HG03135 (cell line): ENCODE results near the gene MED10.

Source experiments
- ATAC-seq: cut with Tn5 transposase; IDR thresholded peaks from one replicate; pipeline ENCODE4 v1.9.1; 2021; ENCODE audit warnings: mild to moderate bottlenecking, moderate library complexity; ENCODE audit not compliant: unreplicated experiment

MED10 gene, protein sequence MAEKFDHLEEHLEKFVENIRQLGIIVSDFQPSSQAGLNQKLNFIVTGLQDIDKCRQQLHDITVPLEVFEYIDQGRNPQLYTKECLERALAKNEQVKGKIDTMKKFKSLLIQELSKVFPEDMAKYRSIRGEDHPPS

DNA sequence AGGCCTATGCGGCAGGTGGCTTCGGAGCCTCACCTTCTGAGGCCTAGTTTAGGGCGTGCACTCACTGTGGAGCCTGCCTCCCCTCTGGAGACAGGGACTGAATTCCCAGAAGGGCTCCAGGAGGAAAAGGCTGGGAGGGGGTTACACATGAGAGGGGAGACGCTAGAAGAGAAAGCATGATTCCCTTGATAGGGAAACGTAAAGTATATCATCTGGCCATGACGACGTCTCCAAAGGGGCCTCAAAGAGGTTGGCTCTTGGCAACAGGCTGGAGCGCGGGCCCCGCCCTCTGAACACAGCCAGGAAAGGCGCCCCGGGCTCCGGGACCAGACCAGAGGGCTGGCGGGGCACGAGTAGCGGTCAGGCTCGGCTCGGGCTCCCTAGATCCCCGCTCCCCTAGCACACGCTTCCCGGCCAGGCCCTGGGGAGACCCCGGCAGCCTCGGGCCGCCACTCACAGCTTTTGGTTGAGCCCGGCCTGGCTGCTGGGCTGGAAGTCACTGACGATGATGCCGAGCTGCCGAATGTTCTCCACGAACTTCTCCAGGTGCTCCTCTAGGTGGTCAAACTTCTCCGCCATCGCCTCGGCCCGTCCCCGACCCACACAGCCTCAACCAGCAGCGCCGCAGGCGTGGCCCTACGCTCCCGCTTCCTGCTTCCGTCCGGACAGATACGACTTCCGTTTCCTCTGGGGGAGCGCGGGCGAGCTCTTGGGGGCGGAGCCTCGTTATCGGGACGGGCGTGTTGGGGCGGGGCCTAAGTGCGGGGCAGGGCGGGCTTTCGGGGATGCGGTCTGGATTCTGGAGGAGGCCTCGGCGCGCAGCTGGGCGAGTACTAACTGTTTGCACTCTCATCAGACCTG lies at the start of gene MED10:
TSS of gene MED10 (minus strand) at position 643 of the 861 bp plus-strand sequence. CDS start at position 579, 64 bp downstream.
- peak; percentile 98 for ATAC-seq

DNA sequence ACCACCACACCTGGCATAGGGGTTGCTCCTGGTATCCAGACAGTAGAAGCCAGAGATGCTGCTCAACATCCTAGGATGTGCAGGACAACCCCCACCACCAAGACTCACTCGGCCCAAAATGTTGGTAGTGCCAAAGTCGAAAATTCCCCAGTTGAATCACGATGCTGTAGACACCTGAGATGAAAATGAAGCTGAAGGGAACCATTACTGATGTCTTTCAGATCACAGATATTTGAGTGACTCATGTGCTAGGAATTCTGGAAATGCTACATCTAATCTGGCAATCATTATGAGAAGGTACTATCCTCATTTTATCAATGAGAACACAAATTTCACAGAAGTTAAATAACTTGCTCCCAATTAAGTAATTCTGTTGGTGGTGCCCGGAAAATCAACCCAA lies 49.3 kb upstream of the MED10 start:
- ATAC-seq, result no peak

DNA sequence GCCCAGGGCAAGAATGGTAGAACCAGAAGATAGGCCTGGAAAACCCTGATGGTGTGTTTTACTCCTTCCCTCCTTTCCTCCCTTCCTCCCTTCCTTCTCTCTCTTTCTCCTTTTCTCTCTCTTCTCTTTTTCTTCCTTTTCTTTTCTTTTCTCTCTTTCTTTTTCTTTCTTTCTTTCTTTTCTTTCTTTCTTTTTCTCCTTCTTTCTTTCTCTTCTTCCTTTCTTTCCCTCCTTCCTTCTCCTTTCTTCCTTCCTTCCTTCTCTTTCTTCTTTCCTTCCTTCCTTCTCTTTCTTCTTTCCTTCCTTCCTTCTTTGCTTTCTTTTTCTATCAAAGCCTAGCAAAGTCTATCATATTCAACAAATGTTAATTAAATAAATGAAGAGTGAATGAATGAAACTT lies 46.4 kb upstream of the MED10 start:
- ATAC-seq, result no peak

DNA sequence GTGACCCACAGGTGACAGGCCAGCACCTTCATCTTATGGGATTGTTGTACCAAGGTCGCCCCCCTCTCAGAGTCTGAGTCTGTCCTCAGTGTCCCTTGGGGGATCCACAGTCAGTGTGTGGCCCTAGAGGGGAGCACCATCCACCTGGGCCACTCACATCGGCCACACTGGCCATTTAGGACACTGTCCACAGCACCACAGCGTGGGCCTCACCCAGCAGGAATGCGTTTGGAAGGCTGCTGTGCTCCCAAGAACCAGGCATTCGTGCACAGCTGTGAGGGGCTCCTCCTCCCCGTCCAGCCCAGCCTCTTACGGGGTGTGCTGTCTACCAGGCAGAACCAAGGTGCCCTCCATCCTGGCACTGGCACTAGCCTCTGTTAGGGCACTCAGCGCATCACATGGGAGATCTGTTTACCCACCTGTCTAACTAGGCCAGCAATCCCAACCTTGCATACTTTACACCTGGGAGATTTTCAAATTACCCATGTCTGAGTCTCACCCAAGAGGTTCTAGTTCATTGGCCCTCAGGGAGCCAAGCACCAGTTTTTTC lies 45.8 kb upstream of the MED10 start:
- no peak for ATAC-seq

DNA sequence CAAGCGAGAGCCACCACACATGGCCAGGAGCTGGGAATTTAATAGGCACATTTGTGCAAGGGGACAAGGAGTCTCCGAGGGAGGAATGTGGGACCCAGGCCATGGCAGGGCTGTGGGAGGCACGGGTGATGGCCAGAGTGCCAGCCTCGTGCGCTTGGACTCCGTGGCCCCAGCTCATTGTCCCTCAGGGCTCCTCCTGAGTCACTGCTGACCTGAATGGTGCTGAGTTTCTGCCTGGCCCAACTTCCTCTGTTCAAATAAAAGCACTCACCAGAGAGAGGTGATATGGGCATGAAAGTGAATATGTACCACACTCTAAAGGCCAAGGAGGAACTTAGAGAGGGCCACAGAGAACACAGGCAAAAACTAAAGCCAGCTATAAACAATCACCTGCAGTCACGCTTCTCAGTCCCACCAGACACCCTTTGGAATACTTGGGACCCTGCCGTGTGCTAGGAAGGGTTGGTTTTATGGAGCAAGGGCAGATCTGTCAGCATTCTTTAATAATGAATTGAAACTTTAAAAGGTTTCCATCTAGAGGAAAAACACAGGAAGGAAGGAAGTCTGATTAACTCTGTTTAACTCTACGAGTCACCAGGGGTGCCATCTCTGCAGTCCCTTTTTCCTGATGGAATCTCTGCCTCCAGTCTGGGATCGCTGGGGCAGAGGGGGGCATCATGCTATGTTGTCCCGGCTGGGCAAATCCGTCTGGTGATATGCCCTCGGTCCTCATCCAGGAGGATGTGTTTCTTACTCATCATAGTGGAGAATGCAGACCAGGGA lies 45.2 kb upstream of the MED10 start:
- no peak for ATAC-seq

DNA sequence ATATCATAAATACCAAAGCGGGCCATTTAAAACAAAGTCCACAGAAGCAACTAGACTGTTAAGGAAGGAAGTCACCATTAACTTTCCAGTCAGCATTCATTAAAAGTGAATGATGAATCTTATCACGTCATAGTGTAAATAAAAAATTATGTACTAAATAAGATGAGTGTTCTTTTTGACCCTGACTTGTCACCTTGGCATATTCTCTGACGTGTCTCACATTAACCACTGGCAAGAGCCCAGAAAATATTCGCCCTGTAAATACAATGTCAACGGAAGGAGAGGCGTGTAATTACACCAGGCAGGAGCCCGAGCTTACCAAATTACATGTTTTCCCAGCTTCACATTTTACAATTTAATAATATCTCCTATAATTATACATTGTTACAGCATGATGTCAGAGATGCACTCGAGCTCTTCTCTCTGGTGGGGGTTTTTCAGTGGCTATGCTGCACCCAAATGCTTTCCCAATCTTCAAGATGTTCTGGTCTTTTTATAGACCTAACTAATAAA lies 41.0 kb upstream of the MED10 start:
- no peak for ATAC-seq

DNA sequence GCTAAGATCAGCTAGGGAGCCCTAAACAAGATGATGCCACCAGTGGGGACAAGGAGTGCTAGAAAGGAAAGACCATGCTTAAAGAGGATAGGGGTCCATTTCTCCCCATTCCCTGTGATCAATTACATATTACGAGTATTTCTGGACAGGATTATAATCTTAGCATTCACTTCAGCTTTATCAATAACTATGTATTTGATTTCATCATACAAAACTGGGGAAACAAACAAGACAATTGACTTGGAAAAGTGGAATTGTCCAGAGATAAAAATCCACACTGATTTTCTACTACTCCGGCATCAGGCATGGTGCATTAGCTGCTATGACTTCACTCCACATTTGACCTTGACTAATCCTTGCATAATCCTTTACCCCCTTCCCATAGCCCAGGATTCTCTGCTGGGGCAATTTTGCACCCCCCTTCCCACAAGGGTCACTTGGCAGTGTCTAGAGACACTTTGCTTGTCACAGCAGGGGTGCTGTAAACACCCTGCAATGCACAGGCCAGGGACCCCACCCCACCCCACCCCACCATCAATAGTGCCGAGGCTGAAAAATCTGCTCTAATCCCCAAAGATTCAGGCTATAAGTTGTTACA lies 40.4 kb upstream of the MED10 start:
- no peak for ATAC-seq

DNA sequence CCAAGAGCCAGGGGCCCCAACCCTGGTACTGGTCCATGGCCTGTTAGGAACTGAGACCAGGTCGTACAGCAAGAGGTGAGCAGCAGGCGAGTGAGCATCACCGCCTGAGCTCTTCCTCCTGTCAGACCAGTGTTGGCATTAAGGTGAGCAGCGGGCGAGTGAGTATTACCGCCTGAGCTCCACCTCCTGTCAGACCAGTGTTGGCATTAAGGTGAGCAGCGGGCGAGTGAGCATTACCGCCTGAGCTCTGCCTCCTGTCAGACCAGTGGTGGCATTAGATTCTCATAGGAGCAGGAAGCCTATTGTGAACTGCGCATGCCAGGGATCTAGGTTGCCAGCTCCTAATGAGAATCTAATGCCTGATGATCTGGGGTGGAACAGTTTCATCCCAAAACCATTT lies 39.3 kb upstream of the MED10 start:
- no peak for ATAC-seq

DNA sequence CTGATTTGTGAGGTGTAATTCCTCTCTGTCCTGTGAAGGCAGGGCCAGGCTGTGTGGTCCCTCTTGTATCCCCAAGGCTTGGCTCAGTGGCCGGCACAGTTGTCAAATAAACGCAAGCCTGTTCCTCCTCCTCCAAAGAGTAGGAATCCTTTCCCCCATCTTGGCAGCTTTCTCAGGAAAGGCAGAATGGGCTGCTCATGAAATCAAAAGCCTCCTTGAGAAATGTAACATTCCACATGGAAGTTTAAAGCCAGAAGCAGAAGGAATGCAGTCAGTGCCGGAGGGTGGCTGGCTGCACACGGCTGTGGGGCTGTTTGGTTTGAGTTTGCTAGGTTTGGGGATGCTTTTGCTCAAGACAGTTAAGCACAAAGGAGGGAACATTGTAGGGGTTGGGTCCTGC lies 34.5 kb upstream of the MED10 start:
- no peak for ATAC-seq

DNA sequence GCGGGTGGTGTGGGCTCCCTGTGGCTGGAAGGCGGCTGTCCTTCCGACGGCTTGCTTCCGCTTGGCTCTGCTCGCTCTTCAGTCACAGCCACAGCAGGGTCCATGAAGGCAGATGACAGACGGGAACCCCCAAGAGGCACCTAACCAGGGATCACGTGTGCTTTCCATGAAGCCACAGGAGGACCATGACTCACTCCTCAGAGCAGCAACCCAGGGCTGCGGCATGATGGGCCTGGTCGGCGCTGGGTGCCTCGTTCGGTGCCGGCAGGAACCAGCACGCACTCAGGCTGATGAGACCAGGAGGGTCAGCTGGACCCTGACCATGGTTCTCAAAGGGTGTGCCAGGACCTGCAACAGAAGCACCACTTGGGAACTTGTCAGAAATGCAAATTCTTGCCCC lies 32.8 kb upstream of the MED10 start:
- ATAC-seq, result no peak

DNA sequence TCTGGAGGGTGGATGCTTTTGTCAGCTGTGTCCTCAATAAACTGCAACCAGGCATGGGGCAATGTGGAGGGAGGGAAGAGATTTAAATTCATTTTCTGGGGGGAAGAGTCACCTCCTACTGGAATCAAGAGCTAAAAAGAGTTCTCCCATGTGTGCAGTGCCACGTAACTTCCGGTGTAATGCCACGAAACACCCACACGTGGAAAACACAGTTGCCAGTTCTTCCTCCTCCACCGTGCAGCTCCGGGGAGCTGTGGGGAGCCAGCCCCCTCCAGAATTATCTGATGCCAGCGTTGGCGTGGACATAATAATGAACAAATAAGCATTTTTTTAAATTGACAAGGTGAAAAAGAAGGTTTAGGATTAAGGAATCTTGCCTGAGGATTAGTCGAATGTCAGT lies 32.1 kb upstream of the MED10 start:
- no peak for ATAC-seq

DNA sequence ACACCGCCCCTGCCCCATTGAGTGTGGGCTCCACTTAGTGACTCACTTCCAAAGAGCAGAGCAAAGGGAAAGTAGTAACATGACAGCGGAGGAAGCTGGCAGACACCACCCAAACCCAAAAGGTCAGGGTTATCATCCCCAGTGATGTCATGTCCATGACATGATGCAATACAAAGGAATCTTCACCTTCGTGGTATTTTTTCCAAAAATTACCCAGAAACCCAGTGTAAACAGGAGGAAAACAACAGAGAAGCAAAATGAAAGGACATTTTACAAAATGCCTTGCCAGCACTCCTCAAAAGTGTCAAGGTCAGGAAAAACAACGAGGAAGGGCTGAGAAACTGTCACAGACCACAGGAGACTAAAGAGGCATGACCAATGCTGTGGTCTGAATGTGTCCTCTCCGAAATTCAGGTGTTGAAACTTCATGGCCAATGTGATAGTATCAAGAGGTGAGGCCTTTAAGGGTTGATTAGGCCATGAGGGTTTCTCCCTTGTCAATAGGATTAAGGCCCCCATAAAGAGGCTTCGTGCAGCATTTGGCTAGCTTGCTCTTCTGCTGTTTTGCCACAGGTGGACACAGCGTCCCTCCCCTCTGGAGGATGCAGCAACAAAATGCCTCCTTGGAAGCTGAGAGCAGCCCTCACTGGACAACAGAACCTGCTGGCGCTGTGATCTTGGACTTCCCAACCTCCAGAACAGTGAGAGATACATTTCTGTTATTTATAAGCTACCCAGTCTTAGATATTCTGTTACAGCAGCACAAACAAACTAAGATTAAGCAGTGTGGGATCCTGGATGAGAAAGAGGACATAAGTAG lies 30.5 kb upstream of the MED10 start:
- no peak for ATAC-seq

DNA sequence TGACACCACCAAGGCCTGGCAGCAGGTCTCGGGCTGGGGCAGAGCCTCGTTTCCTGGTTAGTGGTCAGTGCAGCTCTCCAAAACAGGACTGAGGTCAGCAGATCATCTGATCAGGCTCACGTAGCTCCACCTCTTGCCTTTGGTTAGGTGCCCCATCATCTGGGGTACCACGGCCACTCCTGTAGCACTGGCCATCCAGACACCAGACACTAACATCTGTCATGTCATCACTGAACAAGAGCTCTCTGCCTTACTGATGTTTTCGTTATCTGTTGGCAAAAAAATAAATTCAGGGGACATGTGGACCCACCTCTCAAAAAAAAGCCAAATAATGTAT lies 29.9 kb upstream of the MED10 start:
- no peak for ATAC-seq

DNA sequence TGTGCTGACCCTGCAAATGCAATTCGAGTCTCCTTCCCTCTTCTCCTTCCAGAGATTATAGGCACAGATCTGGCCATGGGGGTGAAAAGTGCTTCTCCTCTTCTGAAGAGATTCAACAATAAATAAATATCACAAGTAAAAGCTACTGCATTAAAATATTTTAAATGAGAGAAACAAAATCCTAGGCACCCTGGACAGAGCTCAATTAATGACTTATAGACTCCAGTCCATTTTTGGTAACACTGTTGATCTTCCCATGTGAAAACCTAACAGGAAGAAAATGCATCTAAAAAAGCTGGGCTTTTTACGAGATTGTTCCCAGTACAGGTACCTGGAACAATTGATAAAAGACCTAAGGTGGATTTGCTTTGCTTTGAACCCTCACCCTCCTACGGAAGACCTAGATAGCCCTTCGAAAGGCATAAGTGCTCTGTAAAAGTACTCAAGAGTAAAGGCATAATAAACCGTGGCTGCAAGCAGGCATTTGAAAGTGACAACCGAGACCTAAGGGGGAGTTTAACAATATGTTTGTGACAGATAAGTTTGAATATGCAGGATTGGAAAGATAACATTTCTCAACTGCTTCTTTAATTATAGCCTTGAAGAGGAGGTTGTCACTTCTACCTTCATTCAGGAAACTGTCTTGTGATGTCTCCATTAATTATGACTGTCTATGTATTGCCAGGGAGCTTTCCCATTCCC lies 29.4 kb upstream of the MED10 start:
- no peak for ATAC-seq

DNA sequence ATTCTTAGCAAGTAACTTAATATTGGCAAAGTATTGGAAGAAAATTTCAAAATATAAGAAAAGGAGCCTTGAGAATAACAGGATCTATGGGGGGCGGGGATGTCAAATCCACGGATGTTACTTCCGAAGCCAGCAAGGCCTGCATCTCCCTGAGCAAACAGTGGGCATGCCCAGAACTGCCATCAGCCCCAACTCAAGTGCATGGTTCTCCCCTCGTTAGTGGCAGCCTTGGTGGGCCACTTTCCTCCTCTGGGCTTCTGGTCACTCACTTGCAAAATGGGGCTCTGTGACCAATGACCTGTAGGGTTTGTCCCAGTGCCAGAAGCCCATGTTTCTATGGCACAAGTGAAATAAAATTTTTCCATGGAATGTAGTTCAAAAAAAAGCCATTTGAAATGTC lies 27.2 kb upstream of the MED10 start:
- ATAC-seq, result no peak

DNA sequence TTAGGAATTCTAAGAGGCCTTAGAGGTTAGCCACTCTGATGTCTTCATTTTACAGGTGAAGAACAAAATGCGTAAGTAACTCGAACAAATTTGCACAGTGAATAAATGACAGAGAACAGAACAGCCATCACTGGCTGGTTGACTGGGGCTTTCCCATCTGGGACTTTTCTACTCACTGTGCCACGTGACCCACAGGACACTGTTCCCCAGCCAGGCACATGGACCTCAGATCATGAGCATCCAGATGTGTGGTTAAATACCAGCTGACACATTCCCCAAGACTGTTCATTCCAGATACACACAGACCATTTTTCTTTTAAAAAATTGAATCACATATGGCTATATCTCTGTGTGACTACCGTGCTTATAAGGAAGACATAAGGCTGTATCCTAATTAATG lies 25.8 kb upstream of the MED10 start:
- ATAC-seq, result no peak

DNA sequence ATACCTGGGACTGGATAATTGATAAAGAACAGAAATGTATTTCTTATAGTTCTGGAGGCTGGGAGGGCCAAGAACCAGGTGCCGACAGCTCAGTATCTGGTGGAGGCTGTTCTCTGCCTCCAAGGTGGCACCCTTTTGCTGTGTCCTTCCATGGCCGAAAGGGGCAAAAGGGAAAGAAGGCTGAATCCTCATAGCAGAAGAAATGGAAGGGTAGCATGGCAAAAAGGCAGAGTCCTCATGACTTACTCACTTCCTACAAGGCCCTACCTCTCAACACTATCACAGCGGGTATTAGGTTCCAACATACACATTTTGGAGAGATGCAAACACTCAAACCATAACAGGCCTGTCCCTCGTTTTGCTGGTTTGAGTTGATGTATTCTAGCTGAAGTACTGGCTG lies 25.1 kb upstream of the MED10 start:
- no peak for ATAC-seq

DNA sequence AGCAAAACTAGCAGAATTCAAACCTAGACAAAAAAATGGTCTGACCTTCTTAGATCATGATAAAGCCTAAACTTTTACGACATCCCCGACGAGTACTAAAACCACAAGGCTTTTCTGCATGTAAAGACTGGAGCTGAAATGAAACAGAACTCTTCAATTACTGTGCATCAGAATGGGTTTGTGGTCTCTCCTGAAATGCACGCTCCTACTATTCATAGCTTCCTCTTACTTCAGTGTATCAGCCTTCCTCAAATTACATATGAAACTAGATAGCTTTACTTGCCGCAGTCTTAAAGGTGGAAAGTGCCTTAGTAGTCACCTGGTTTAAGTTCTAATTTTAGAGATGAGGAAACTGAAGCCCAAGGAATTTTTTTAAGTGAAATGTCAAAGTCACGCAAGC lies 24.6 kb upstream of the MED10 start:
- ATAC-seq, result no peak

DNA sequence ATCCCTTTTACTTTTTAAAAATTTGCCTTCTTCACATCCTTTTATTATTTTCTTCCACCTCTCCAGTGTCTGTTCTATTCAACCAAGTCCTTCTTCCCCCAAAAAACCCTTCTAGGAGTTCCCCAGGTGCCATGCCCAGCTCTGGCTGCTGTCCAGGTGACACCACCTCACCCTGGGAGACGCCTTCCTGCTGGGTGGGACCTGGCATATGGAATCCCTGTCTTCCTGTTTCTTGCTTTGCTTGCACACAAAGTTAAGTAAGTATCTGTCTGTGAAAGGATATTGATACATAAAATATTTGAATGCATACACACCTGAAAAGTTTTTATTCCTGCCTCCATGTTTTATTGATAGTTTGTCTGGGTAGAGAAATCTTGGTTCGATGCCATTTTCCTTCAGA lies 23.1 kb upstream of the MED10 start:
- no peak for ATAC-seq
